HL-60 (cell line): ENCODE measurements around the gene BMPR2.

ENCODE experiments used
- DNase-seq, 2 experiments: peaks; one replicate each; pipeline ENCODE4 v3.0.0-alpha.2; 2010 to 2020; ENCODE audit warnings: low read depth in 1 of 2, low spot score in 1 of 2
- H3K27ac ChIP-seq: fragments of 250-450 bp; sonication (Bioruptor Pico); replicated peaks from 2 replicates; pipeline ENCODE4 v1.5.1; 2020; ENCODE audit warnings: mild to moderate bottlenecking, moderate library complexity
- H3K27me3 ChIP-seq: fragments of 250-450 bp; sonication (Bioruptor Pico); 2 replicates; pipeline ENCODE4 v1.5.1; 2021; ENCODE audit warnings: mild to moderate bottlenecking, moderate library complexity; ENCODE audit not compliant: insufficient read depth, poor library complexity, severe bottlenecking
- H3K4me3 ChIP-seq: replicated peaks from 2 replicates; pipeline ENCODE4 v1.5.1; 2011; ENCODE audit warnings: mild to moderate bottlenecking, control low read depth, low read length; ENCODE audit not compliant: insufficient read depth
- GABPA ChIP-seq: IDR thresholded peaks from 2 replicates; pipeline ENCODE4 v1.6.1; 2012; ENCODE audit warnings: low read depth
- POLR2AphosphoS5 ChIP-seq: IDR thresholded peaks from 2 replicates; pipeline ENCODE4 v1.6.1; 2012; ENCODE audit warnings: low read depth
- REST ChIP-seq: IDR thresholded peaks from 2 replicates; pipeline ENCODE4 v1.6.1; 2012; ENCODE audit warnings: low read depth; ENCODE audit not compliant: insufficient replicate concordance
- SPI1 ChIP-seq: IDR thresholded peaks from 2 replicates; pipeline ENCODE4 v1.6.1; 2012; ENCODE audit warnings: low read depth, mild to moderate bottlenecking, borderline replicate concordance
- TF ChIP-seq, protein P1 (sequence below): IDR thresholded peaks from one replicate; pipeline ENCODE4 v1.5.1; 2011; ENCODE audit warnings: low read length, control low read depth, inconsistent platforms; ENCODE audit not compliant: insufficient read depth

Gene BMPR2

GRCh38 chr2:202460119-202460518 lies 84.0 kb downstream of the BMPR2 start:
- Histone ChIP-seq H3K27ac (no peak overlapping the region), H3K4me3 (no peak overlapping the region), H3K27me3 (peaks cover 8% of the 10 kb centered on the region)
- DNase-seq: no peak
- TF ChIP-seq GABPA: no peak
- no peak for TF ChIP-seq POLR2AphosphoS5
- TF ChIP-seq SPI1: no peak
- TF ChIP-seq, protein P1, sequence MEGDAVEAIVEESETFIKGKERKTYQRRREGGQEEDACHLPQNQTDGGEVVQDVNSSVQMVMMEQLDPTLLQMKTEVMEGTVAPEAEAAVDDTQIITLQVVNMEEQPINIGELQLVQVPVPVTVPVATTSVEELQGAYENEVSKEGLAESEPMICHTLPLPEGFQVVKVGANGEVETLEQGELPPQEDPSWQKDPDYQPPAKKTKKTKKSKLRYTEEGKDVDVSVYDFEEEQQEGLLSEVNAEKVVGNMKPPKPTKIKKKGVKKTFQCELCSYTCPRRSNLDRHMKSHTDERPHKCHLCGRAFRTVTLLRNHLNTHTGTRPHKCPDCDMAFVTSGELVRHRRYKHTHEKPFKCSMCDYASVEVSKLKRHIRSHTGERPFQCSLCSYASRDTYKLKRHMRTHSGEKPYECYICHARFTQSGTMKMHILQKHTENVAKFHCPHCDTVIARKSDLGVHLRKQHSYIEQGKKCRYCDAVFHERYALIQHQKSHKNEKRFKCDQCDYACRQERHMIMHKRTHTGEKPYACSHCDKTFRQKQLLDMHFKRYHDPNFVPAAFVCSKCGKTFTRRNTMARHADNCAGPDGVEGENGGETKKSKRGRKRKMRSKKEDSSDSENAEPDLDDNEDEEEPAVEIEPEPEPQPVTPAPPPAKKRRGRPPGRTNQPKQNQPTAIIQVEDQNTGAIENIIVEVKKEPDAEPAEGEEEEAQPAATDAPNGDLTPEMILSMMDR: no peak
- no peak for TF ChIP-seq REST

GRCh38 chr2:202479090-202479489 lies 103.0 kb downstream of the BMPR2 start:
- Histone ChIP-seq H3K4me3 (no peak overlapping the region), H3K27ac (no peak overlapping the region), H3K27me3 (no peaks in the 10 kb centered on the region)
- no peak for DNase-seq
- TF ChIP-seq POLR2AphosphoS5 (no peak), GABPA (no peak)
- TF ChIP-seq, protein P1: no peak

GRCh38 chr2:202479610-202480009 lies 103.5 kb downstream of the BMPR2 start:
- H3K27ac ChIP-seq: no peak overlapping the region
- TF ChIP-seq, protein P1: no peak
- TF ChIP-seq GABPA (no peak), POLR2AphosphoS5 (no peak), REST (no peak), SPI1 (no peak)
- no peak overlapping the region for H3K4me3 ChIP-seq
- no peaks in the 10 kb centered on the region for H3K27me3 ChIP-seq
- DNase-seq: no peak

DNA sequence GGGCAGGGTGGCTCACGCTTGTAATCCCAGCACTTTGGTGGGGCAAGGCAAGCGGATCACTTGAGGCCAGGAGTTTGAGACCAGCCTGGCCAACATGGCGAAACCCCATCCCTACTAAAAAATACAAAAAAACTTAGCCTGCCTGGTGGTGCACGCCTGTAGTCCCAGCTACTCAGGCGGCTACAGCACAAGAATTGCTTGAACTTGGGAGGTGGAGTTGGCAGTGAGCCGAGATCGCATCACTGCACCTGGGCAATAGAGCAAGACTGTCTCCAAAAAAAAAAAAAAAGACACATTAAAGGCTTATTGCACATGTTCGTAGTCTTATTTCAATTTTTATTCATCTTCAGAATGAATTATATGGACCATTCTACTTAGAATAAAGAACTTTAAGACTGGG lies 110.2 kb downstream of the BMPR2 start:
- DNase-seq: no peak
- H3K27ac ChIP-seq: no peak overlapping the region

More for the DNA sequence above, 110.2 kb downstream of the BMPR2 start:
- no peak for TF ChIP-seq SPI1
- no peak for TF ChIP-seq REST
- no peak for TF ChIP-seq GABPA
- no peak for TF ChIP-seq POLR2AphosphoS5
- TF ChIP-seq, protein P1: no peak
- no peak overlapping the region for H3K4me3 ChIP-seq
- H3K27me3 ChIP-seq: no peaks in the 10 kb centered on the region
